Mononuclear cell (primary cell): ENCODE results near the gene TMEM171. TPM values are rescaled to one million over a fixed set of nuclear protein-coding genes. Genes with fewer than 3 reads are reported as not detected.

Source experiments
- total RNA-seq: library from RNA; depleted of rRNA; stranded (reverse); fragments of >200 nt; gene quantifications from one replicate; pipeline ENCODE4 v1.2.3, GENCODE V29; 2012

The TMEM171 gene
- total RNA-seq, 1 donor, result not detected

Other genes starting within 250 kb of the TMEM171 start
- gene FCHO2, start 164.5 kb upstream of the TMEM171 start, total RNA-seq, result 3.3 TPM
- not detected for gene TMEM174, start 52.6 kb downstream of the TMEM171 start, total RNA-seq